Omental fat pad (tissue), 4 donors: ENCODE data around the gene ACSF2. TPM values are rescaled to one million over a fixed set of nuclear protein-coding genes. Genes with fewer than 3 reads are reported as not detected.
"Not testable (repeated sequence)": the region's sequence is repeated elsewhere in the genome, so short reads cannot be mapped to it uniquely, and the experiment has no call there.

Experiments
- ATAC-seq: fragments of 150-250 bp; one replicate; pipeline ENCODE4 v1.9.1; 2016; ENCODE audit warnings: mild to moderate bottlenecking, moderate library complexity; ENCODE audit not compliant: low FRiP score
- DNase-seq: peaks from one replicate; pipeline ENCODE4 v3.0.0-alpha.2; 2019; ENCODE audit warnings: low spot score
- CTCF ChIP-seq, 3 donors: fragments of 450-650 bp; IDR thresholded peaks; one replicate each; pipeline ENCODE4 v1.5.1; 2016 to 2017; ENCODE audit warnings: antibody characterized with exemption in 3 of 3, mild to moderate bottlenecking in 3 of 3, moderate library complexity in 2 of 3
- total RNA-seq, 4 donors: library from RNA; depleted of rRNA; stranded (reverse); fragments of >200 nt; gene quantifications; one replicate each; pipeline ENCODE4 v1.1.0, GENCODE V29; 2016

ACSF2 gene
- total RNA-seq, 4 donors from 2014 or later = 36.6 to 140 (median 65.3) TPM

- DNase-seq = no peak
- ATAC-seq = no peak
- no peak for TF ChIP-seq CTCF (IDR thresholded peaks at IDR 0.05)
Measured at GRCh38 chr17:50424246-50424995, 1.6 kb upstream of the ACSF2 start.

GRCh38 chr17:50424996-50425681 is 879 bp upstream of the ACSF2 start:
- DNase-seq (no peak), ATAC-seq (no peak)
- no peak for TF ChIP-seq CTCF (IDR thresholded peaks at IDR 0.05)

GRCh38 chr17:50426472-50426782 is 409 bp downstream of the ACSF2 start:
- no peak for ATAC-seq
- no peak for TF ChIP-seq CTCF (IDR thresholded peaks at IDR 0.05)

GRCh38 chr17:50426814-50427787 is 1.1 kb downstream of the ACSF2 start:
- TF ChIP-seq CTCF (IDR thresholded peaks at IDR 0.05) = no peak
- DNase-seq (no peak), ATAC-seq (peak; percentile 6)

More at GRCh38 chr17:50426472-50426782, 409 bp downstream of the ACSF2 start:
- no peak for DNase-seq

GRCh38 chr17:50428126-50428525 is 2.1 kb downstream of the ACSF2 start:
- not testable (repeated sequence) for ATAC-seq, DNase-seq

- no peak for TF ChIP-seq CTCF (IDR thresholded peaks at IDR 0.05)
- ATAC-seq = peak; percentile 70
- DNase-seq = no peak
Measured at GRCh38 chr17:50428831-50429424, 2.9 kb downstream of the ACSF2 start.

GRCh38 chr17:50429793-50430192 is 3.8 kb downstream of the ACSF2 start:
- ATAC-seq (no peak), DNase-seq (no peak)
- TF ChIP-seq CTCF (IDR thresholded peaks at IDR 0.05) = no peak
